Heart left ventricle (tissue), 16 donors: ENCODE results near the gene FAM3B. TPM values are rescaled to one million over a fixed set of nuclear protein-coding genes. Genes with fewer than 3 reads are reported as not detected.
A peak's percentile ranks its signal among the peaks of the same experiment; 100 is the strongest.

Experiments
- ATAC-seq, 4 donors: fragments of 200-7000 bp; cut with Tn5 transposase; one replicate each; pipeline ENCODE4 v1.9.1; 2020 to 2022; ENCODE audit warnings: moderate library complexity in 4 of 4, mild to moderate bottlenecking in 3 of 4, moderate number of reproducible peaks in 1 of 4
- DNase-seq, 5 donors: peaks; one replicate each; pipeline ENCODE4 v3.0.0-alpha.2; 2020
- H3K27ac ChIP-seq, 12 donors: fragments of 200-600 bp; sonication (generic) in 4 of 12; one replicate each; pipeline versions ENCODE4 v1.5.0 to v1.8.0; 2016 to 2022; ENCODE audit warnings: mild to moderate bottlenecking in 2 of 12
- H3K27me3 ChIP-seq, 9 donors: fragments of 200-600 bp; sonication (generic) in 2 of 9; one replicate each; pipeline versions ENCODE4 v1.5.1 to v1.8.0; 2016 to 2022; ENCODE audit warnings: mild to moderate bottlenecking in 3 of 9
- H3K36me3 ChIP-seq, 9 donors: fragments of 200-600 bp; sonication (generic) in 2 of 9; one replicate each; pipeline versions ENCODE4 v1.5.0 to v1.8.0; 2018 to 2022; ENCODE audit warnings: mild to moderate bottlenecking in 2 of 9
- H3K4me1 ChIP-seq, 12 donors: fragments of 200-600 bp; sonication (generic) in 4 of 12; one replicate each; pipeline versions ENCODE4 v1.5.0 to v1.8.0; 2016 to 2022; ENCODE audit warnings: mild to moderate bottlenecking in 3 of 12
- H3K4me3 ChIP-seq, 12 donors: fragments of 200-600 bp; sonication (generic) in 4 of 12; one replicate each; pipeline versions ENCODE4 v1.5.0 to v1.8.0; 2017 to 2022; ENCODE audit warnings: mild to moderate bottlenecking in 9 of 12, moderate library complexity in 4 of 12
- H3K9me3 ChIP-seq, 12 donors: fragments of 200-600 bp; sonication (generic) in 4 of 12; one replicate each; pipeline versions ENCODE4 v1.5.0 to v1.8.0; 2016 to 2022; ENCODE audit warnings: mild to moderate bottlenecking in 1 of 12
- CTCF ChIP-seq, 12 donors: fragments of 200-600 bp; sonication (generic) in 4 of 12; IDR thresholded peaks; one replicate each; pipeline versions ENCODE4 v1.5.0 to v1.8.0; 2018 to 2022; ENCODE audit warnings: antibody characterized with exemption in 12 of 12, mild to moderate bottlenecking in 5 of 12
- POLR2A ChIP-seq, 2 donors: fragments of 450-650 bp; IDR thresholded peaks; one replicate each; pipeline ENCODE4 v1.6.1; 2017; ENCODE audit warnings: antibody characterized with exemption in 2 of 2, mild to moderate bottlenecking in 2 of 2, moderate library complexity in 2 of 2
- WGBS, 4 donors: extraction: QIAGEN DNeasy Blood & Tissue Kit in 2 of 4; methylation state at CpG; one replicate each; pipeline versions ENCODE4 v1.1.5 to v1.1.7; 2013 to 2018; 5-methylcytosine and 5-hydroxymethylcytosine counted together
- intact Hi-C, 10 donors: fragments of 100-400 bp; cut with DNase I; formaldehyde crosslinking; loops; one replicate each; pipeline versions ENCODE4 v1.11.1 to v1.14.2; 2022
- polyA plus RNA-seq, 2 donors: library from polyadenylated mRNA; stranded (reverse); fragments of 200-250 nt; gene quantifications; one replicate each; pipeline ENCODE4 v1.2.3, GENCODE V29; 2013
- total RNA-seq, 9 donors: library from RNA; depleted of rRNA in 2 of 9; stranded (reverse); fragments of >200 nt in 2 of 9; fragmentation: NEBNext Ultra II Directional in 3 of 9; extraction: Animal tissue kit (Norgen Biotek cat#: 25700) in 3 of 9; gene quantifications; one replicate each; pipeline versions ENCODE4 v1.1.0 to v1.2.4, GENCODE V29; 2016 to 2023
- donor health status: ischemic (EF 13 %, LVEDD 7.1; RV severe dilation, severe dysfunction).
- donor health status: healthy with polysubstance abuse.
- donor health status: DM: no; HTN: yes; CAD: no.
- donor health status: DM: no; HTN: no; CAD: no.
- donor health status: ischemic (EF 25% LVEDD 6.9; RV normal size, moderate dysfunction).
- donor health status: ischemic (EF 25% LVEDD 5.7; RV mildly dilated, moderate dysfunction).
- donor health status: healthy.
- donor health status: DM: yes; HTN: yes; CAD: no.
- donor health status: ischemic (EF 35%, LVEDD 5.7; RV mildly dilated, moderate dysfunction).
- donor health status: nonischemic (EF 11% LVEDD 7.7; RV severe dilation, severe dysfunction).
- donor health status: DM: yes; HTN: yes; CAD: no.
- donor health status: PGD.
- donor health status: ischemic (EF 29% LVEDD 5.4; RV normal size, mild dysfunction).
- donor health status: nonischemic (EF 23%, LVEDD 6.1; RV moderate dilation, normal function).

FAM3B gene
- total and polyA plus RNA-seq, 11 donors = 0.10 to 0.54 TPM; not detected in 9

DNA sequence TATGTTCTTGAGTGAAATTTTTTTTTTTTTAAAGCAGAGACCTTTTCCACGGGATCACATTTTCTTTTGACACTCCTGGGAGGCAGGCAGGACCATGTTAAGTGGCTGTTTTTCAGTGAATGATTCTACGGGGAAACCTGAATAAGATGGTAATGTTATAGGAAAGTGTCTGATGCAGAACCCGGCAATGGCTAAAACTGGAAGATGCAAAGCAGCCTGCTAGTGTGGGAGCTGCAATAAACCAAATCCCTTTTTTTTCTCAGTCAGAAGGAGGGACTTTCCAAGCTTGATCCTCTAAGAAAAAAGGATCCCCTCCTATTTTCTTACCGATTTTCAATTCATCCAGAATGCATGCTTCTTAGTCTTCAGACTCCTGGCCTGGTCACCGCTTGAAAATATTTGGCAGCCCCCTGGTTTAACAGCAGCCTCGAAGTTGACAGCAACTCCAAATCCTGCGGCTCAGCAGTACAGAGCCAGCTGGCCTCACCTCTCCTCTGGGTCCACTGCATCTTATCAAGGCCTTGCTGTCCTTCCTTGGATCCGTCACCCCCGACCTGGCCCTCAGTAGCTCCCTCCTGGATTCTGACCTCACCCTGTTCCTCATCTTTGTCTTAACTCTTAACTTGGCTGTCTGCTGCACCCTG lies 50.8 kb downstream of the FAM3B start:
- peaks cover 0 to 84% (median 32%) of the 10 kb centered on the region in 12 donors for H3K4me1 ChIP-seq
- H3K9me3 ChIP-seq = no peaks in the 10 kb centered on the region
- WGBS, 4 donors = 59 to 71% (median 67%) methylated on average over 9 of the region's 9 CpGs
- no peak for TF ChIP-seq POLR2A (IDR thresholded peaks at IDR 0.05)
- TF ChIP-seq CTCF (IDR thresholded peaks at IDR 0.05) = no peak
- intact Hi-C loops = loop anchor here in 3 of 10 donors (5.0 to 10.0 kb wide), 3 partner anchors 55 to 203 kb away; partner anchors contain the start of gene BACE2 (in 2 of the 3)
- ATAC-seq = no peak
- peak in 1 of 5 donors; percentile 41 for DNase-seq
- peak overlapping the region in 2 of 12 donors; percentile 42 to 77 for H3K27ac ChIP-seq
- no peak overlapping the region for H3K4me3 ChIP-seq
- peaks cover 0 to 26% (median 0%) of the 10 kb centered on the region in 9 donors for H3K36me3 ChIP-seq
- H3K27me3 ChIP-seq = peaks cover 0 to 10% (median 0%) of the 10 kb centered on the region in 9 donors

DNA sequence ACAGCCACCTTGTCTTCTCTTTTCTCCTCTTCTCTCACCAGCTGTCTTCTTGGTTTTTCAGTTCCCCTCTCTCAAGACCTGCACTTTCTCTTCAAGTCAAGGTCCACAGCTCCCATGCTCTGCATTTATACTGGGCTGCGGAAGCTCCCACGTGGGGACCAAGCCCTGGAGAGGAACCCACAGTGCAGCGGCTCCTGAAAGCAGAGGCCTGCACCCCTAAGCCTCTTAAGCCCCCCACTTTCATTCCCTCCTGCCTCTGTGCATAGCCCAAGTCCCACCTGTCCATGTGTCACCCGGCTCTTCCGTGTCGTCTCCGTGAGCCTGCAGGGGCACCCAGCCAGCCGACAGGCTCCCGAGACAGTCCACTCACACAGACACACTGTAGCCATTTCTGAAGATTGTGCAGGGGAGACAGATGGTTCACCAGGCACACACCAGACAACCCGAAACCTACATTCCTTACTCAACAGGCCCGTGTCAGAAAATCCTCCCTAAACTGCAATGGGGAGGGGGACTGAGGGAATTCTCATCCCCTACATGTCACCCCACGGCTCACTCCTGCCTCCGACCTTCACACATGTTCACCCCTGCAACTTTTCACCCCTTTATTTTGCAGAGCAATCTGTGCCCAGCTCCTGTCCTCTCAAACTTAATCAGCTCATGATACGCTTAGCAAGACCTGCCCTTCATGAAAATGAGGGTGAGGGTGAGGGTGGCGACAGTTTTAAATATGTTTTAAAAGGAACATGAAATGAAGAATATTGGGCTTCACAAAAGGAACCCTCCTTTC lies 51.5 kb downstream of the FAM3B start:
- intact Hi-C loops = loop anchor here in 3 of 10 donors (5.0 to 10.0 kb wide), 3 partner anchors 54 to 203 kb away; partner anchors contain the start of gene BACE2 (in 2 of the 3)
- TF ChIP-seq POLR2A (IDR thresholded peaks at IDR 0.05) (no peak), CTCF (IDR thresholded peaks at IDR 0.05) (no peak)
- 84 to 90% (median 88%) methylated on average over 15 of the region's 15 CpGs for WGBS, 4 donors
- peaks cover 0 to 10% (median 0%) of the 10 kb centered on the region in 9 donors for H3K27me3 ChIP-seq
- peaks cover 0 to 26% (median 0%) of the 10 kb centered on the region in 9 donors for H3K36me3 ChIP-seq
- no peaks in the 10 kb centered on the region for H3K9me3 ChIP-seq
- ATAC-seq (no peak), DNase-seq (peak in 1 of 5 donors; percentile 48)
- no peak overlapping the region for H3K4me3 ChIP-seq
- peak overlapping the region in 9 of 12 donors; percentile 10 to 84 (median 64) for H3K27ac ChIP-seq
- H3K4me1 ChIP-seq = peaks cover 0 to 79% (median 28%) of the 10 kb centered on the region in 12 donors

DNA sequence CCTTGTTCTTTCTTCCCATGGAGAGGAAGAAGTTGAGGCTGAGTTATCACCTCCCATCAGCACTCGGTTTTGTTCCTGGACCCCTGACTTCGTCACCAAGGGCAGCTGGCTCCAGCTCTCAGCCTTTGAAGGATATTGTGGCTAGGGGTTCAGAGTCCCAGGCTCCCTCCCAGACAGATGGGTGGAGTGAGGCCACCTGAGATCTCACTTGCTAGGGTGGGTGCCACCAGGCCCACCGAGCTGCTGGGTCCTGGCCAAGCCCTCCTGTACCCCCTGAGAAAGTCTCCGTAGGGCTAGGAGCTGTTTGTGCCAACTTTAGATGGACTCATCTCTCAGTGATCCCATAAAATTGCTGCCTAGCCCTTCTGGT lies 52.1 kb downstream of the FAM3B start:
- no peak for ATAC-seq
- TF ChIP-seq CTCF (IDR thresholded peaks at IDR 0.05) (no peak), POLR2A (IDR thresholded peaks at IDR 0.05) (no peak)
- WGBS, 4 donors = 40 to 53% (median 45%) methylated on average over 4 of the region's 4 CpGs

More for the DNA sequence above, 52.1 kb downstream of the FAM3B start:
- peak in 1 of 5 donors; percentile 54 for DNase-seq
- Histone ChIP-seq H3K27me3 (peaks cover 0 to 10% (median 0%) of the 10 kb centered on the region in 9 donors), H3K27ac (peak overlapping the region in 11 of 12 donors; percentile 31 to 84 (median 67)), H3K4me1 (peaks cover 0 to 73% (median 23%) of the 10 kb centered on the region in 12 donors), H3K9me3 (no peaks in the 10 kb centered on the region), H3K36me3 (peaks cover 0 to 26% (median 0%) of the 10 kb centered on the region in 9 donors), H3K4me3 (peak overlapping the region in 9 of 12 donors; percentile 41 to 57 (median 49))
- intact Hi-C loops = loop anchor here in 3 of 10 donors (5.0 to 10.0 kb wide), 3 partner anchors 54 to 204 kb away; partner anchors contain the start of gene BACE2 (in 2 of the 3)
